Measurements from ENCODE around the gene C5orf63. TPM values are rescaled to one million over a fixed set of nuclear protein-coding genes. Genes with fewer than 3 reads are reported as not detected.

Gene C5orf63
- total and polyA plus RNA-seq, 2 of the 8 experiments (the other 6 are each of a cell fraction or from before 2014, with no cell fraction given), result 0.67 to 0.71 TPM

DNA sequence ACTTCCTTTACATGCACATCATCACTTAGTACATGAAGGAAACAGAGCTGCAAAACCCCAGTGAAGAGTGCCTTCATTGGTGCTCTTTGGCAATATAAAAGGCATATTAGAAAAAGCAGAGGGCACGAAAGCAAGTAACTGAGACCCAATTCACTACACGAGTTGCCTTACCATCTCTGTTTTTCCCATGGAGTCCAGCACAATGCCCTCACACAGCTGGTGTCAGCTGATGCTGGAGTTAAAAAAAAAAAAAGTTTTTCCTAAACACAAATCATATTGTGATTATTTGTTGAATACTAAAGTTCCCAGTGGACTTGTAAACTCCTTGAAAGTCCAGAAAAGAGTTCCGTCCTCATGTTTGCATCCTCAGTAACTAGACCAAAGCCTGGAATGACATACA lies 68.6 kb downstream of the C5orf63 start:
- H3K18ac ChIP-seq (ENCODE audit: extremely low read depth, low read length), result no peak overlapping the region
- H3K4me3 ChIP-seq (ENCODE audit: extremely low read depth in 1 of 4, insufficient read depth in 2 of 4, low read depth in 3 of 4, low read length in 4 of 4), result no peak overlapping the region
- no peak overlapping the region for H2BK20ac ChIP-seq (ENCODE audit: low read length)
- H2AK5ac ChIP-seq (ENCODE audit: low read depth, low read length), result no peak overlapping the region
- H3K79me1 ChIP-seq (ENCODE audit: low read depth, low read length), result no peaks in the 10 kb centered on the region; the same call in 1 of the 2 replicates
- ChIA-PET CTCF (ENCODE audit: partially characterized antibody) (no interaction called here), POLR2A (ENCODE audit: partially characterized antibody) (no interaction called here)
- H3K9me3 ChIP-seq (ENCODE audit: insufficient read depth in 2 of 2, low read depth in 1 of 2, low read length in 1 of 2), result no peaks in the 10 kb centered on the region
- H3K4me1 ChIP-seq (replicated peaks in 1 of 4; ENCODE audit: control insufficient read depth in 3 of 4, insufficient read depth in 4 of 4, low read length in 3 of 4), result peaks cover 0 to 4% (median 0%) of the 10 kb centered on the region in 4 experiments; a peak in 1 of 7 replicates
- no peak overlapping the region for H2BK5ac ChIP-seq (ENCODE audit: low read depth, low read length)
- no peak overlapping the region for H3K9ac ChIP-seq (replicated peaks in 1 of 4; ENCODE audit: extremely low read depth in 1 of 4, low read depth in 3 of 4, low read length in 3 of 4)
- no peak overlapping the region for H2BK15ac ChIP-seq (ENCODE audit: low read length)
- no peaks in the 10 kb centered on the region for H3K36me3 ChIP-seq (ENCODE audit: control insufficient read depth in 2 of 4, insufficient read depth in 4 of 4, low read length in 3 of 4)
- no peak for DNase-seq (ENCODE audit: low read depth in 1 of 2, low spot score in 2 of 2)
- FAIRE-seq, result no peak
- H3K56ac ChIP-seq (replicated peaks; ENCODE audit: insufficient read length, low read depth, low read length), result no peak overlapping the region
- H4K91ac ChIP-seq (replicated peaks; ENCODE audit: insufficient read length, low read length), result no peak overlapping the region
- no peak overlapping the region for H3K4ac ChIP-seq (replicated peaks; ENCODE audit: insufficient read length, low read depth, low read length)
- H3K27me3 ChIP-seq (replicated peaks in 1 of 4; ENCODE audit: control insufficient read depth in 3 of 4, extremely low read depth in 1 of 4, insufficient read depth in 3 of 4, low read length in 3 of 4), result no peaks in the 10 kb centered on the region
- no peak overlapping the region for H3K27ac ChIP-seq (ENCODE audit: low read depth, low read length)
- no peaks in the 10 kb centered on the region for H3K79me2 ChIP-seq (ENCODE audit: control insufficient read depth in 1 of 2, insufficient read depth in 2 of 2, low read length in 2 of 2)
- H2AFZ ChIP-seq (ENCODE audit: low read length), result no peak overlapping the region
- H3K23me2 ChIP-seq (ENCODE audit: low read depth, low read length), result no peaks in the 10 kb centered on the region; the same call in 1 of the 2 replicates
- H3K14ac ChIP-seq (ENCODE audit: insufficient read length), result no peak overlapping the region
- H3K4me2 ChIP-seq (ENCODE audit: insufficient read depth in 1 of 2, low read depth in 2 of 2, low read length in 2 of 2), result no peak overlapping the region
- H4K20me1 ChIP-seq (replicated peaks in 1 of 2; ENCODE audit: control insufficient read depth in 1 of 2, insufficient read depth in 2 of 2, low read length in 2 of 2), result no peaks in the 10 kb centered on the region
- 90% methylated on average over 3 of the region's 3 CpGs; no CpG with 5 or more reads in 1 of the 2 experiments for WGBS, 2 experiments (ENCODE audit: extremely low coverage in 1 of 2, insufficient coverage in 1 of 2, insufficient read length in 1 of 2, insufficient replicate concordance in 2 of 2, low coverage in 1 of 2, low lambda C conversion rate in 2 of 2, missing lambda C conversion rate in 1 of 2)
- no peak overlapping the region for H3K23ac ChIP-seq (ENCODE audit: insufficient read length)
- H4K5ac ChIP-seq (ENCODE audit: insufficient read length, low read depth, low read length), result no peak overlapping the region
- no peak overlapping the region for H4K8ac ChIP-seq (ENCODE audit: extremely low read depth, insufficient read depth, low read length)
- H2BK12ac ChIP-seq (ENCODE audit: low read depth, low read length), result no peak overlapping the region
- no peak overlapping the region for H2BK120ac ChIP-seq (replicated peaks; ENCODE audit: low read depth, low read length)
- TF ChIP-seq GTF2F1 (IDR thresholded peaks at IDR 0.05; ENCODE audit: borderline replicate concordance, low read depth, low read length) (no peak), SP2 (IDR thresholded peaks at IDR 0.05; ENCODE audit: low read length) (no peak), ZNF274 (IDR thresholded peaks at IDR 0.05; ENCODE audit: borderline replicate concordance, extremely low read depth, low read length) (no peak), YY1 (IDR thresholded peaks at IDR 0.05; ENCODE audit: low read depth, low read length) (no peak), SIN3A (conservative IDR thresholded peaks at IDR 0.05 in 1 of 2, IDR thresholded peaks at IDR 0.05 in 1 of 2; ENCODE audit: low read depth in 1 of 2, low read length in 2 of 2) (no peak), ATF3 (IDR thresholded peaks at IDR 0.05; ENCODE audit: insufficient read depth, low read depth, low read length) (no peak), TCF12 (IDR thresholded peaks at IDR 0.05; ENCODE audit: low read depth, low read length) (no peak), RBBP5 (IDR thresholded peaks at IDR 0.05; ENCODE audit: borderline replicate concordance, low read depth, low read length) (no peak), NRF1 (IDR thresholded peaks at IDR 0.05; ENCODE audit: low read depth, low read length) (no peak), MAFK (IDR thresholded peaks at IDR 0.05; ENCODE audit: low read depth, low read length) (no peak), SRF (IDR thresholded peaks at IDR 0.05; ENCODE audit: low read depth, low read length) (no peak), RFX5 (IDR thresholded peaks at IDR 0.05; ENCODE audit: borderline replicate concordance, low read depth, low read length) (no peak), RNF2 (IDR thresholded peaks at IDR 0.05; ENCODE audit: borderline replicate concordance, low read depth, low read length, missing control alignments, poor library complexity, severe bottlenecking) (no peak), ASH2L (IDR thresholded peaks at IDR 0.05; ENCODE audit: low read length) (no peak)

Data from H1 (cell line).